GM18526 (cell line): ENCODE data around the gene KRT33B.

Experiments
- POLR2A ChIP-seq: IDR thresholded peaks from 3 replicates; pipeline ENCODE4 v1.6.1; 2011; ENCODE audit not compliant: insufficient read length; ENCODE audit errors: extremely low read depth

The KRT33B gene

DNA sequence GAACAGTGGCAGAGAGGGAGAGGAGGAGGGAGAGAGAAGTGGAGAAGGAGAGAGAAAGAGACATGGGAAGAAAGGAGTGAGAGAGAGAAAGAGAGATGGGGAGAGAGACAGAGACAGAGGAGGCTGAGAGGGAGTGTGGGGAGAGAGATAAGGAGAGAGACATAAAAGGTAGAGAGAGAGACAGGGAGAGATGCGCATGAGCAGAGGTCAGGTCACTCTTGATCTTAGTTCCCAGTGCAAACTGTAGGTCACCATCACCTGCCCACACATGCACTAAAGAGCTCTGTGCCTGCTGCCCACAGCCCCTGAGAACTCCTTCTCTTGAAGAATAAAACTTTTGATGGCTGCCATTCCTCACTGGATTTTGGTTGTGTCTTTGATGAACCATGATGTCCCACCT, 33.9 kb downstream of the KRT33B start:
- no peak for TF ChIP-seq POLR2A

DNA sequence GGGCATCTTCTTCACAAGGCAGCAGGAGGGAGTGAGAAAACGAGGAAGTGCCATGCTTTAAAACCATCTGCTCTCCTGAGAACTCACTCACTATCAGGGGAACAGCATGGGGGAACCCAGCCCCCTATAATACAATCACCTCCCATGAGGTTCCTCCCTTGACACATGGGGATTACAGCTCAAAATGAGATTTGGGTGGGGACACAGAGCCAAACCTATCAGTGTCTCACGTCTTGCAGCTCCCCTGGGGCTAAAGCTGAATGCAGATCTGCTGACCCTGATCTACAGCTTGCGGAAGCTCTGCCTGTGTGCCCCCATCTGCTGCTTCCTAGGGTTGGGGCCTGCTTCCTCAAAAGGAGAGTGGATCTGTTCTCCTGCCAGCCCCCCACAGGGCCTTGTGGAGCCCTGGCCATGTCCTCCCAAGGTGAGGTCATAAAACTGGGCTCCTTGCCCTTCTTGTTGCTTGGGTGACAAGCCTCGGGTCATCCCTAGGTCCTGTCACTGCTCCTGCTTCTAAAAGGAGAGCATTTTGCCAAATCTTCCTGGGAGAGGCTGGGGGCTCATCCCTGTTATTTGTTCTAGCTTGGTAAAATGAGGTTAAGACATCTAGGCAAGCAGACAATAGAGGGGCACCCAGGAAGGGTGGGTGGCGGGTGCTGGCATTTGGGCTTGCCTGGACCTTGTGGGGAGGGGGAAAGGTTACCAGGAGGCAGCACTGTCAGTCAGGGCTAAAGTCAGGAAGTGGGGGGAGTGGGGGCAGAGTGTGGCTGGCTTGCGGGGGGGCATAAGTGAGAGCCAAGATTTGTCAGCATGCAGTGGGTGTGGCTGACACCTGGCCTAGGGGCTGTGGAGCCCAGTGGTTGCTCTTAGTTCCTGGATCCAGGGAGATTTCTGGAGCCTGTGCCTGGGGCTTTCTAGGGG, 35.0 kb downstream of the KRT33B start:
- no peak for TF ChIP-seq POLR2A

DNA sequence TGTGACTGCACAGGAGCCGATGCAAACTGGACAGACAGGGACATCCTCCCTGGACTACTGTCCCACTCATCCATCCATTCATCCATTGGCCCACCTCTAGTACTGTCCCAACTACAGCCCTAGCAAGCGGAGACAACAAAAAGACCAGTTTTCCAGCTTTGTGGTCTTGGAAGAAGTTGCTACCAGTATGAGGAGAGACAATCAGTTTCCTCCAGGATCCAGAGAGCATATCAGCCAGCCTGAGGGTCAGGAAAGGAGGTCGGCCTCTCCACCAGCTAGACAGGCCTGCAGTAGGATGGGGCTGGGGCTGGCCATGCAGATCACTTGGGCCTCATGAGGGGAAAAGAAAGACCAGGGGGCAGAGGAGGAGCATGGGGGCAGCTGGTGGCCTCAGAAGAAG, 35.8 kb downstream of the KRT33B start:
- no peak for TF ChIP-seq POLR2A

DNA sequence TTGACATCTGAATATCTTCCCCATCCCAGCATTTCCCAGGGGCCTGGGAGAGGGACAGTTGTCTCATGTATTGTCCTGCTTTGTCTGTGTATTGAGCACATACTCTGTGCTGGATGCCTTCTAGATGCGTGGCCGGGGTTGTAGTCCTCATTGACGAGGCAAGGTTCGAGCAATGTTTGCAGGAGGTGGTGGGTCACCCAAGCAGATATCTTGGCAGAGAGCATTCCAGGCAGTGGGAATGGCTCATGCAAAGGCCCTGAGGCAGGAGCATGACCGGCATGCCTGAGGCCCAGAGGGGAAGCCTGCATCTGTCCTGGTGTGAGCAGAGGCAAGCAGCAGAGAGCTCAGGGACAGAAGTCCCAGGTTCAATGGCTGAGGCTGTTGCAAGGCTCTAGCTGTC, 36.5 kb downstream of the KRT33B start:
- no peak for TF ChIP-seq POLR2A

DNA sequence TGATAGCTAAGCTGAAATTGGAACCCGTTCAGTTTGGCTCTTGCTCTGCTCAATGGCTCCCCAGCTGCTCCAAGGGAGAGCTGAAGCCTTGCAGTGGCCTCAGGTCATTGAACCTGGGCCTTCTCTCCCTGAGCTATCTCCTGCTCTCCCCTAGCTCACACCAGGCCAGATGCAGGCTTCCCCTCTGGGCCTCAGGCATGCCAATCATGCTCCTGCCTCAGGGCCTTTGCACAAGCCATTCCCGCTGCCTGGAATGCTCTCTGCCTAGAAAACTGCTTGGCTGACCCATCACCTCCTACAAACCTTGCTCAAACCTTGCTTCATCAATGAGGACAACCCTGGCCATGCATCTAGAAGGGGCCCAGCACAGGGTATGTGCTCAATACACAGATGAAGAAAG, 37.4 kb downstream of the KRT33B start:
- TF ChIP-seq POLR2A, result no peak

DNA sequence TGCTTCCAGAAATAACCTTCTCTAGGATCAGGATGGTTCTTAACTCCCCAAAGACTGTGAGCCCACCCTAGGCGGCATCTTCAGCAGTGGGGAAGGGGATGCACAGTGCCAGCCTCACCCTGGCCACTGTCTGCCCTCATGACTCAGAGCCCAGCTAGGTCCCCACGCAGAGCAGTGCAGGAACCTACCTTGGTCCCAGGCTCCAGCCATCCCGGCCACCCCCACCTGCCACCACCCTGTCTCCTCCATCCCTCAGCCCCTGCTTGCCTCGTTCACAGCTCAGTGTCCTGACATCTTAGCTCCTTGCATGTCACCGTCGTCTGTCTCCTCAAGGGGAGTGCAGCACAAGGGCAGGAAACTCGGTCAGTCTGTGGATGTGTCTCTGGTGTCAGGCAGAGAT, 38.0 kb downstream of the KRT33B start:
- no peak for TF ChIP-seq POLR2A

DNA sequence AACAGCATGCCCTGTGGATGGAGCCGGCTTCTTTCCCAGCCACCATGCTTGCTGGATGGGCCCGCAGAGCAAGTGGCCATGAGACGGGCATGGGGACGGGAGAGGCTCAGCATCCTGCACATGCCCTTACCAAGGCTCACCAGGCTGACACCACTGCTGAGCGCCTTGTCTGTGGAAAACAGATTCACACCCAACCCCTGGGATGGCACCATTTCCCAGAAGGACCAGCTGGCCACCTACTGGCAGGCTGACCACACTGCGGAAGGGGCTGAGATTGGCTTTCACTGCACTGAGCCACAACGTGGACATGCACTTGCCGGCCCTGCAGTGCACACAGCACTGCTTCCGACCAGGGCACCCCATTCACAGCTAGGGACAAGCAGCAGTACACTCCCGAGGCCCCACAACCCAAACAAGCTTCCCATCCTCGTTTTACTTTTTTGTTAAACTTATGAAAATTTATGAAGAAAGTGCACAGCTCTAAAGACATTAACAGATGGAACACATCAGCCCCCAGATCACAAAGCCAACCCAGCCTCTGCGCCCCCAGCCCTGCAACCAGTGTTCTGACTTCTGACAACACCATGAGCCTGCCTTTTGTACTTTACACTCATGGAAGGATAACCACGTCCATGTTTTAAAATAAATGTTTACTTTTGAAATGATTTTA, 40.2 kb downstream of the KRT33B start:
- no peak for TF ChIP-seq POLR2A

DNA sequence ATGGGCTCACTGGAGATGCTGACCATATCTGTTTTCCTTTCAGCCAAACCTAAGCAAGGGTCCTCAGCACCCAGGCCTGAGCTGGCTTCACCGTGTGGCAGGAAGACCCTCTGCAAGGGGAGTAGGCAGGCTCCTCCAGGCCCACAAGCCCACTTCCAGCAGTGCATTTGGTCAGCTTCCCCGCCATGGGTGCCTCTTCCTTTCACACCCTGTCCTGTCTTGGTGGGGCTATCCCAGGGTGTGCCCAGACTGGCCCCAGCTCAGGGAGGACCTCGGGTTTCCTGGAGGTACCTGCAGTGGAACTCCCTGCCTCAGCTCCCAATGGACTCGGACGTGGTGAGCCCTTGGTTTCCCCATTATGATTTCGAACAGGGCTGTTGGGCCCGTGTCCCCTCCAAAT, 41.4 kb downstream of the KRT33B start:
- TF ChIP-seq POLR2A, result no peak

DNA sequence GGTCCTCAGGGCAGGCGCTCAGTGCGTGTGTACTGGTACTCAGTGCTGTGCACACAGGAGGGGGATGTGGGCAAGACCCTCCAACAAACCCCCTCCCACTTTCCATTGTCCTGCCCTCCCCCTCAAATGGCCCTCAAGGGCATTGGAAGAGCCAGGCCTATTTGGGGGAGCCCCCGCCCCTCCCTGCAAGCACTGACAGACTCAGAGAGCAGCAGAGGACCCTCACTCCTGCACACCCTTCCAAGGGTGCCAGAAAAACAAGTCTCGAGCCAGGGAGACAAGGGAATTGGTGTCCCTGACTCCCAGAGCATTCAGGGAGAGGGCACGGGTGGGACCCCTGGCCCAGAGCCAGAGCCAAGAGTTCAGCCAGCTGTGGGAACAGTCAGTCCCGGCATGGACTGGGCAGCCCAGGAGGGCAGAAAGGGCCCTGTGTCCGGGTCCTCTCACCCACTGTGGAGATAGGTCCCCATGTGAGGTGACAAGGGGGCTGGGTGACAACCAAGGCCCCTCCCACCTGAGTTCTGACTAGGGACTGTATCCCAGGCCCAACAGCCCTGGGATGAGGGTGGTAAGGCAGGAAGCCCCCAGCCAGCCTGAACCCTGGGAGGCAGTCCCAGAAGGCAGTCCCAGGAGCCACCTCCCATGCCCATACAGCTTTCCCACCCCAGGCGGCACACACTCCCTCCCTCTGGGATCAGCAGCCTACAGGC, 42.0 kb downstream of the KRT33B start:
- TF ChIP-seq POLR2A, result no peak

DNA sequence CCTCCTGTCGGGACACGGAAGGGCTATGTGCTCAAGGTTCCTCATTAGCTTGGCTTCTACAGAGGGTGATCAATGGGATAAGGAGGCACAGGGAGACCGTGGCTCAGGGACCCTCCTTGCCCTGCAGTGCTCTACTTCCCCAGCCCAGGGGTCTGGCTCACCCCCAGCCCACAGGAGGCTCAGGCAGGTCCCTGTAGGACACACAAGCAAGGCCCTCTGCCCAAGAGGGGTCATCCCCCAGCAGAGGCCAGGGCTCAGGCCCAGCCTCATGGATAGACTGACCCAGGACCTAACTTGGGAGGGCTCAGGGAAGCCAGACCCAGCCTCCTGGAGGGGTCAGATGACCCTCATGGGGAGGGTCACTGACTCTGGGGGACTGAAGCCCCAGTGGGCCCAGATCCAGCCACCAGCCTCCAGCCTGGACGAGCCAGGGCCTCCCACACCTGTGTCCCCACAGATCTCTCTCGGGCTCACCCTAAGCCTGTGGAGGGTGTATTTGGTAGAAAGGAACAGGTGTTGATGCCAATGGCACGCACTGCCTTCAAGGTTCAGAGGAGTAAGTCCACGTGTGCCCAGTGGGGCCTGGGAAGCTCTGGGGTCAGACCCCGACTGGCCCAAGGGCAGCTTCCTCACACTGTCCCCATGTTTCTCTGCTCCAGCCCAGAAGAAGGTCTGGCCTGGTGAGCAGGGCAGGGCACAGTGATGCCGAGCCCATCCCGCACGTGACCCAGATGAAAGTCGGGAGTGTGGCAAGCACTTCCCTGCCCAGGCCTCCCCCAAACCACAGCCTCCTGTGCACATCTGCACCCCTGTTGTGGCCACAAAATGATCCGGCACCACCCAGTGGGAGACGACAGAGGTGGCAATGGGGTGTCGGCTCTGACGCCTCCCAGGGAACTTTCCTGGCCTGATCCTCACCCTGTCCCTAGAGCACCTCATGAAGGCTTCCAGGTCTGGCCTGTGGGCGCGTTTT, 43.2 kb downstream of the KRT33B start:
- TF ChIP-seq POLR2A, result no peak

DNA sequence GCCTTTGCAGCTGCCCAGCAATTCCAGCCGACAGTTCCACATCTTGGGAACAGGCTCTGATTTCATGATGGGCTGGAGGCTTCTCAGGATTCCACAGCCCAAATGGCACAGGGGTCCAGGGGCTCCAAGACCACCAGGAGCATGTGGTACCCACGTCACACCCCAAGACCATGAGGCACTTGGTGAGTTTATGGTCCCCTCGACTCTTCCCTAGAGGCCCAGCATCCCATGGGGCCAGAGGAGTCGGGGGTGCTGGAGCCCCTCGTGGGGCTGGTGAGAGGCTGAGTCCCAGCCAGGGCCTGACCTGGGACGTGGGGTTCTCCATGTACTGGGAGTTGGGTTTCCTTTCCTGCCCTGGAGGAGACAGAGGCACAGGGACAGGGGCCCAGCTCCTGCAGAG, 44.0 kb downstream of the KRT33B start:
- TF ChIP-seq POLR2A, result no peak

DNA sequence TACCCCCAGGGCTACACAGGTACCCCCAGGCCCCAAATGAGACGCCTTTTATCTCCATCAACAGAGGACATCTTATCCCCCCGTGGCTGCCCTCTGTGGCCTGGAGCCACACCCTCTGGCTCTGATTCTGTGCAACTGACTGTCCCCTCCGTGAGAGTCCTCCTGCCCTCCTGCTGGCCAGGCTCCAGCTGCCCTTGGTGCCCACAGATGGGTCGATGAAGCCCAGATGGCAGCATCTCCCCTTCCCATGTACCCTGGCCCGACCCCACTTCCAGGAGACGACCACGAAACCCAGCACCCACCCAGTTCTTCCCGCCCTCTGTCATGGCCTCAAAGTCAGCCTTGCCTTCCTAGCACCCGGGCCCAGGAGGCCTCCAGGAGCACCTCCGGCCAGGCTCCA, 44.5 kb downstream of the KRT33B start:
- TF ChIP-seq POLR2A, result no peak

DNA sequence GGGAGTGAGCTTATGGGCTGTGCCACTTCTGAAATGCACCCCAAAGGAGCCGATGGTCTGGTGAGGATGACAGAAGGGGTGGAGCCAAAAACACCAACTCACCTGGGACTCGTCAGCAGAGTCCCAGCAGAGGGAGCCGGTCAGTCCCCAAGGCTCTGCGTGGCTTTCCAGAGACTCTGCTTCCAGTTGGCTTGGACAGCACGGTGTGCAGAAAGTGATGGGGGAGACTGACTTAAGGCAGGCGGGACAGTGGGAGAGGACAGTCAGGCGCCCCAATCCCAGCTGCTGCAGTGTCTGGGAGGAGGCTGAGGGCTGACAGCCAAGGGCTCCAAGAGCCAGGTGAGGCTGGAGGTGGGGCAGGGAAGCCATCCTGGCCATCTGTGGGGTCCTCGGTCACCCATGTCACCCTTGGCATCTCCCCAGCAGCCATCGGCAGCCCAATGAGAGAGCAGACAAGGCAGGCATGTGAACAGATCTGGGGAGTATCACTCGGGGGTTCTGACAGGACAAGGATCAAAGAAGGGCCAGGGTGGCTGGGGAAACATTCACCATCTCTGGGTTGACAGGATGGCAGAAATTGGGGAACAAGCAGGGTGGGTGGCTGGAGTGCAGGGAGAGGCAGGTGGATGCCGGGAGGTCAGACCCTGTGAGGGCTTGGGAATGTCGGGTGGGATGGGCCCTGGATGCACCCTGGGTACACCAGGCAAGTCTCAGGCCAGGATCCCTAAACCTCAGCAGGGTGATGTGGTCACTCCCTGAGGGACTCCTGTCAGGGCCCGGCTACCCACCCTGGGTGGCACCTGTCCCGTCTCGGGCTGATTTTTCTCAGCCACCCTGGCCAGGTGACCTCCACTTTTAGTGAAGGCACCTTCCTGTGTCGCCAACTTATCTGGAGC, 45.2 kb downstream of the KRT33B start:
- TF ChIP-seq POLR2A, result no peak
